Activated CD8-positive, alpha-beta memory T cell treated with anti-CD3 and anti-CD28 coated beads for 1 hour (primary cell): Measurements from ENCODE around the gene UTS2B.
"Not testable (repeated sequence)": the region's sequence is repeated elsewhere in the genome, so short reads cannot be mapped to it uniquely, and the experiment has no call there.

ENCODE experiments used
- DNase-seq, 2 donors: peaks; one replicate each; pipeline ENCODE4 v3.0.0-alpha.2; 2020; ENCODE audit warnings: low read depth in 1 of 2; ENCODE audit errors: extremely low read depth in 1 of 2

The UTS2B gene

GRCh38 chr3:191246034-191246433, 84.3 kb downstream of the UTS2B start:
- not testable (repeated sequence) for DNase-seq

GRCh38 chr3:191244242-191244867, 86.0 kb downstream of the UTS2B start:
- DNase-seq = no peak

GRCh38 chr3:191240486-191240885, 89.8 kb downstream of the UTS2B start:
- DNase-seq = no peak

- no peak for DNase-seq
Observed at GRCh38 chr3:191239407-191240031, 90.8 kb downstream of the UTS2B start.

GRCh38 chr3:191238321-191238817, 92.0 kb downstream of the UTS2B start:
- DNase-seq = no peak

GRCh38 chr3:191237047-191237882, 93.1 kb downstream of the UTS2B start:
- DNase-seq = no peak

- DNase-seq = no peak
Observed at GRCh38 chr3:191236646-191237045, 93.7 kb downstream of the UTS2B start.

GRCh38 chr3:191235331-191236314, 94.7 kb downstream of the UTS2B start:
- no peak for DNase-seq

GRCh38 chr3:191234216-191234615, 96.1 kb downstream of the UTS2B start:
- no peak for DNase-seq

DNA sequence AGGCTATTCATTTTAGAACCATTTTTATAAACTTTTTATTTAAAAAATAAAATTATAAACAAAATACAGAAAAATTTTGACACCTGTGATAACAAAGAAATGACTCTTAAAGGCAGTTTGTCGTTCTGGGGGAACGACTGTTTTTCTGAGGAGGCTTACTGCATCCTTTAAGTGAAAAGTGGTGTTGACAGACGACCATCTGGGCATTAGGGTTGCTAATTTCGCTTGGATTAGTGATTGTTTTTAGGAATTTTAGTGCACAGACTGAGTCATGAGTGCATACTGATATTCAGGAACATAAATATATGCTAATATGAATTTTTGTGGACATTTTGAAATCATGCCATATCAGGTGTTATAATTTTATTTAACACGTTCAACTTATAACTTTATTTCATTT, 102.8 kb downstream of the UTS2B start:
- DNase-seq = no peak

- DNase-seq = no peak
Observed at GRCh38 chr3:191221638-191222037, 108.7 kb downstream of the UTS2B start.

DNA sequence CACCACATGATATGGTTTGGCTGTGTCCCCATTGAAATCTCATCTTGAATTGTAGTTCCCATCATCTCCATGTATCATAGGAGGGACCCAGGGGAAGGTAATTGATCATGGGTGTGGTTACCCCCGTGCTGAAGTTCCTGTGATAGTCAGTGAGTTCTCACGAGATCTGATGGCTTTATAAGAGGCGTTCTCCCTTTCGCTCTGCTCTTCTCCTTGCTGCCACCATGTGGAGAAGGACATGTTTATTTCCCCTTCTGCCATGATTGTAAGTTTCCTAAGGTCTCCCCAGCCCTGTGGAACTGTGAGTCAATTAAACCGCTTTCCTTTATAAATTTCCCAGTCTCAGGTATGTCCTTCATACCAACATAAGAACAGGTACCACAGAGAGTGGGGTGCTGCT, 109.4 kb downstream of the UTS2B start:
- DNase-seq = no peak

DNA sequence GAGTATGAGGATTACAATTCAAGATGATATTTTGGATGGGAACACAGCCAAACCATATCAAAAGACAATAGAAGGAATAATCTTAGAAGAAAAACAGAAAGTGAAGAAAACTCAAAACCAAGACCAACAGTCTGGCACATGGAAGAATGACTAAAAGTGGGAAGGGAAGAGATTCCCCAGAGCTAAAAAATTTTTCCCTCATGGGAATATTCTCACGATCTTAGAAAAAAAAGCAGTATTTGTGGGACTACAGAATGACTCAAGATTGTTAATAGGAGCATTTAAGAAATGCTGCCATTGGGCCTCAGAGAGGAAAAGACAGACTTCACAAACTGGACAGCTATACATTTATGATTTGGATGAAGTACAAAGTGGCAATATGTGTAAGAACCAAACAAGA, 113.0 kb downstream of the UTS2B start:
- DNase-seq = no peak
